Measurements from ENCODE around the gene HEMK1. TPM values are rescaled to one million over a fixed set of nuclear protein-coding genes. Genes with fewer than 3 reads are reported as not detected.

HEMK1 gene
- total RNA-seq, 2 donors from 2014 or later, result 24.1 to 25.8 TPM

DNA sequence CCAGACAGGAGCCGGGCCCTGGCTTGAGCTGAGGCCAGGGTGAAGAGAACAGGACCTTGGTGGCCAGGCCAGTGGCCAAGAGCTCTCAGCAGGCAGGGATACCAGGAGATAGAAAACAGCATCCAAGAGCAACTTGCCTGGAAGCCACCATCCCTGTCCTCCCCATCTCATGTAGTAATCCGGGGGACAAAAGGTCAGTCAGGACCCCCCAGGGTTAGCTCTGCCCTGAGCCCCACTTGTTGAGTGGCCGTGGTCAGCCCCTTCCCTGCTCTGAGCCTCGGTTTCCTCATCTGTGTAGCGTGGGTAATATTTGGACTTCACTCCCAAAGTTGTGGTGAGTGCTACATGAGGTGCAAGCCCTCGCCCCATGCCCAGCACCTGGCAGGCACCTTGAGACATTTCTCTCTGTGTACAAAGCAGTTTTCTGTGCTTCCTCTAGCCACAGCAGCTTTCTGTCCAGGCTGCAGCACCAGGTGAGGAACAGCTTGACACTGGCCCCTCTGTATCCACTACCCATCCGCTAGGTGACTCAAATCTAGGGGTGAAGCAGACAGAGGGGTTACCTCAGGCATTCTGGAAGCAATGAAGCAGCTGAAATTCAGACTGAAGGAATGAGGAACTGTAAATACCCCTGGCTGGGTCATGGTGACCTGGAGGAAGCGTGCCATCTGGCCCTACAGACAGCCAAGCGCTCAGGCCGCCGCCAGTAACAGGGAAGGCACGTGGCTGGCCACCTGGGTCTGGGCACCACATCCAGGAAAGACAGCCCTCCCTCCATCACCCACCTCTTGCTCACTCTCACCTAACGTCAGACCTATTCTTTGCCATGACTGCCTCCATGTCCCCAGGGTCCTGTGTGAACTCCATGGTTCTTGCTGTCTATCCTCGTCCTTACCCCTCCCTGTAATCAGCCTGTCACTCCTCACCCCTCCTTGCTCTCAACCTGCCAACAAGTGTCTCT, 35.6 kb downstream of the HEMK1 start:
- WGBS, 2 experiments (ENCODE audit: insufficient coverage in 1 of 2, insufficient read length in 1 of 2), result 85 to 94% methylated on average over 11 to 14 of the region's 14 CpGs

DNA sequence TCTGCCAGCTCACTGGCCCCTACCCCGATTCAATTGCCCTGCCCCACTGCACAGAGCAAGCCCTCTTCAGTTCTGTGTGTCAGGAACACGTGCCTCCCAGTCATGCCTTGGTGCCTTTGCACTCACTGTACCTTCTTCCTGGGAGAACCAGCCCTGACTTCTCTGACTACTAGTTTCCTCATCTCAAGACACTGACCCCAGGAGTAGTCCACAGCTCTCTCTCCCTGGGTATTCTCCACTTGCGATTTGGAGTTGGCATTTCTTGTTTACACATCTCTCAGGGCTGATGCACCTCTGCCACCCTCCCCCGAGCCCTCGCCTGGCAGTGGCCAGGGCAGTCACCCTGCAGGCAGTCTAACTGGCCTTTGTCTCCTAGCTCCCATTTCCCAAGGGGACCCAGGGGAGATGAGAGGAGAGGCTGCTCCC, 36.6 kb downstream of the HEMK1 start:
- peaks cover 4% of the 10 kb centered on the region for H3K4me1 Mint-ChIP-seq
- H3K9me3 ChIP-seq (ENCODE audit: control insufficient read depth, low read length), result no peaks in the 10 kb centered on the region
- peaks cover 13% of the 10 kb centered on the region for H3K27me3 Mint-ChIP-seq (ENCODE audit: insufficient read depth)
- H3K27ac ChIP-seq (ENCODE audit: low read depth, low read length), result no peak overlapping the region
- no peaks in the 10 kb centered on the region for H3K9me3 Mint-ChIP-seq
- no peak overlapping the region for H3K27ac Mint-ChIP-seq
- no peak for TF ChIP-seq CTCF (conservative IDR thresholded peaks at IDR 0.05)
- H3K4me3 ChIP-seq (ENCODE audit: low read length), result no peak overlapping the region
- 89 to 91% methylated on average over 4 to 5 of the region's 5 CpGs for WGBS, 2 experiments (ENCODE audit: insufficient coverage in 1 of 2, insufficient read length in 1 of 2)
- no peak overlapping the region for H3K9ac ChIP-seq (ENCODE audit: extremely low read depth, low read length, poor library complexity, severe bottlenecking)
- peaks cover 6% of the 10 kb centered on the region for H3K36me3 ChIP-seq (ENCODE audit: control insufficient read depth, insufficient read depth, low read length)
- DNase-seq, result no peak
- H3K36me3 Mint-ChIP-seq (ENCODE audit: low read depth), result no peaks in the 10 kb centered on the region
- no peaks in the 10 kb centered on the region for H3K4me1 ChIP-seq (ENCODE audit: control insufficient read depth, insufficient read depth, low read length)
- peaks cover 6% of the 10 kb centered on the region for H3K27me3 ChIP-seq (ENCODE audit: control insufficient read depth, insufficient read depth, low read length, poor library complexity, severe bottlenecking)
- H3K4me3 Mint-ChIP-seq, result no peak overlapping the region

More for the DNA sequence above, 35.6 kb downstream of the HEMK1 start:
- Mint-ChIP-seq H3K27ac (no peak overlapping the region), H3K4me3 (no peak overlapping the region), H3K36me3 (ENCODE audit: low read depth) (no peaks in the 10 kb centered on the region), H3K9me3 (no peaks in the 10 kb centered on the region), H3K27me3 (ENCODE audit: insufficient read depth) (peaks cover 3% of the 10 kb centered on the region), H3K4me1 (no peaks in the 10 kb centered on the region)
- Histone ChIP-seq H3K27me3 (ENCODE audit: control insufficient read depth, insufficient read depth, low read length, poor library complexity, severe bottlenecking) (no peaks in the 10 kb centered on the region), H3K9me3 (ENCODE audit: control insufficient read depth, low read length) (no peaks in the 10 kb centered on the region), H3K36me3 (ENCODE audit: control insufficient read depth, insufficient read depth, low read length) (peaks cover 6% of the 10 kb centered on the region), H3K27ac (ENCODE audit: low read depth, low read length) (no peak overlapping the region), H3K4me1 (ENCODE audit: control insufficient read depth, insufficient read depth, low read length) (no peaks in the 10 kb centered on the region), H3K9ac (ENCODE audit: extremely low read depth, low read length, poor library complexity, severe bottlenecking) (no peak overlapping the region), H3K4me3 (ENCODE audit: low read length) (no peak overlapping the region)
- DNase-seq, result no peak
- TF ChIP-seq CTCF (conservative IDR thresholded peaks at IDR 0.05), result no peak

DNA sequence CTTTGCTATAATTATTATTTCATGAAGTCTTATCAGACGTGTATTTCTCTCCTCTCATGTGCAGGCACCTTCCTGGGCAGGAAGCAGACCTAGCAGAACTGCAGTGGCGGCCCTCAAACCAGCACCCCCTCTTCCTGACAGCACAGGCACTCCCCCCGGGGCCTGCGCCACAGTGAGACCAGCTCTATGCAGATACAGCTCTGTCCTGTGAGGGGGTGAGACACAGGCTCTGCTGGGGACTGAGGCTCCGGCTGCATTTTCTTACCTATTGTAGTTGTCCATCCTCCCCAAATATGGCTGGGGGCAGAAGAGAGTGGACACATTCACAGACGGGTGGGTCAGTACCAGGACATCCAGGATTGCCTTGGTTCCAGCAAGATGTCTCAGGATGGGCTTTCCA, 37.3 kb downstream of the HEMK1 start:
- no peak for DNase-seq
- no peak overlapping the region for H3K27ac ChIP-seq (ENCODE audit: low read depth, low read length)
- H3K9ac ChIP-seq (ENCODE audit: extremely low read depth, low read length, poor library complexity, severe bottlenecking), result no peak overlapping the region
- peaks cover 7% of the 10 kb centered on the region for H3K27me3 ChIP-seq (ENCODE audit: control insufficient read depth, insufficient read depth, low read length, poor library complexity, severe bottlenecking)
- no peaks in the 10 kb centered on the region for H3K36me3 Mint-ChIP-seq (ENCODE audit: low read depth)
- no peak overlapping the region for H3K27ac Mint-ChIP-seq
- WGBS, 2 experiments (ENCODE audit: insufficient coverage in 1 of 2, insufficient read length in 1 of 2), result 75 to 81% methylated on average over 5 to 6 of the region's 6 CpGs
- no peaks in the 10 kb centered on the region for H3K9me3 ChIP-seq (ENCODE audit: control insufficient read depth, low read length)
- no peaks in the 10 kb centered on the region for H3K9me3 Mint-ChIP-seq
- H3K27me3 Mint-ChIP-seq (ENCODE audit: insufficient read depth), result peaks cover 19% of the 10 kb centered on the region
- TF ChIP-seq CTCF (conservative IDR thresholded peaks at IDR 0.05), result no peak
- no peak overlapping the region for H3K4me3 Mint-ChIP-seq
- peaks cover 4% of the 10 kb centered on the region for H3K4me1 Mint-ChIP-seq
- H3K4me3 ChIP-seq (ENCODE audit: low read length), result no peak overlapping the region
- peaks cover 6% of the 10 kb centered on the region for H3K36me3 ChIP-seq (ENCODE audit: control insufficient read depth, insufficient read depth, low read length)
- H3K4me1 ChIP-seq (ENCODE audit: control insufficient read depth, insufficient read depth, low read length), result no peaks in the 10 kb centered on the region

All from endodermal cell (in vitro differentiated cells).